Measurements from ENCODE around the gene ABCD1.
A peak's percentile ranks its signal among the peaks of the same experiment; 100 is the strongest.
"Not testable (repeated sequence)": the region's sequence is repeated elsewhere in the genome, so short reads cannot be mapped to it uniquely, and the experiment has no call there.

Gene ABCD1

GRCh38 chrX:153694687-153695270 lies 29.9 kb upstream of the ABCD1 start:
- peak; percentile 52 for DNase-seq

- DNase-seq, result no peak
Measured at GRCh38 chrX:153696100-153696499, 28.6 kb upstream of the ABCD1 start.

GRCh38 chrX:153696538-153696937 lies 28.1 kb upstream of the ABCD1 start:
- DNase-seq, result not testable (repeated sequence)

GRCh38 chrX:153696986-153697722 lies 27.5 kb upstream of the ABCD1 start:
- DNase-seq, result peak; percentile 43

- no peak for DNase-seq
Measured at GRCh38 chrX:153697924-153698865, 26.5 kb upstream of the ABCD1 start.

GRCh38 chrX:153699210-153699783 lies 25.4 kb upstream of the ABCD1 start:
- not testable (repeated sequence) for DNase-seq

- DNase-seq, result peak; percentile 46
Measured at GRCh38 chrX:153699784-153700371, 24.8 kb upstream of the ABCD1 start.

GRCh38 chrX:153700376-153700945 lies 24.2 kb upstream of the ABCD1 start:
- peak; percentile 45 for DNase-seq

- no peak for DNase-seq
Measured at GRCh38 chrX:153700967-153701366, 23.7 kb upstream of the ABCD1 start.

GRCh38 chrX:153701706-153702105 lies 22.9 kb upstream of the ABCD1 start:
- no peak for DNase-seq

GRCh38 chrX:153702336-153703035 lies 22.2 kb upstream of the ABCD1 start:
- peak; percentile 45 for DNase-seq

GRCh38 chrX:153703036-153703370 lies 21.7 kb upstream of the ABCD1 start:
- no peak for DNase-seq

- DNase-seq, result no peak
Measured at GRCh38 chrX:153704021-153704526, 20.6 kb upstream of the ABCD1 start.

- DNase-seq, result not testable (repeated sequence)
Measured at GRCh38 chrX:153704631-153705402, 19.8 kb upstream of the ABCD1 start.

- peak; percentile 45 for DNase-seq
Measured at GRCh38 chrX:153705403-153706060, 19.1 kb upstream of the ABCD1 start.

- DNase-seq, result no peak
Measured at GRCh38 chrX:153706799-153707198, 17.9 kb upstream of the ABCD1 start.

GRCh38 chrX:153707406-153707805 lies 17.2 kb upstream of the ABCD1 start:
- DNase-seq, result no peak

- peak; percentile 94 for DNase-seq
Measured at GRCh38 chrX:153708415-153708814, 16.2 kb upstream of the ABCD1 start.

GRCh38 chrX:153709726-153710674 lies 14.7 kb upstream of the ABCD1 start:
- DNase-seq, result no peak
